IMR-90 (cell line): ENCODE measurements around the gene CEP57L1. TPM values are rescaled to one million over a fixed set of nuclear protein-coding genes. Genes with fewer than 3 reads are reported as not detected.
A peak's percentile ranks its signal among the peaks of the same experiment; 100 is the strongest.

Experiments
- ATAC-seq: fragments of 200-7000 bp; cut with Tn5 transposase; 2 replicates; pipeline ENCODE4 v1.9.1; 2020; ENCODE audit warnings: low read depth, mild to moderate bottlenecking, moderate library complexity
- BruUV-seq: library from RNA; stranded (reverse); fragments of 400-500 nt; replicated peaks from 2 replicates; lab custom pipeline; 2021; lab: Mats Ljungman, UMichigan
- CTCF ChIA-PET: fragments of 300-600 bp; formaldehyde crosslinking; extraction: SDS; loops from one replicate; lab custom pipeline; 2021; ENCODE audit warnings: antibody characterized with exemption; lab: Yijun Ruan, JAX
- POLR2A ChIA-PET: fragments of 300-600 bp; sonication (Branson Sonifier 250); formaldehyde crosslinking; loops from one replicate; lab custom pipeline; 2022; ENCODE audit warnings: antibody characterized with exemption; ENCODE audit not compliant: unreplicated experiment; lab: Charles Lee
- DNase-seq: peaks from one replicate; pipeline ENCODE4 v3.0.0; 2013
- H2AFZ ChIP-seq: replicated peaks from 2 replicates; pipeline ENCODE3; 2013; ENCODE audit warnings: low read length, mild to moderate bottlenecking; ENCODE audit not compliant: poor library complexity
- H2AK5ac ChIP-seq: 2 replicates; pipeline ENCODE4 v1.6.1; 2013; ENCODE audit warnings: low read depth, low read length, inconsistent platforms
- H2AK9ac ChIP-seq: replicated peaks from 2 replicates; pipeline ENCODE3; 2013; ENCODE audit warnings: mild to moderate bottlenecking, low read depth, low read length, moderate library complexity; ENCODE audit not compliant: poor library complexity
- H2BK120ac ChIP-seq: 2 replicates; pipeline ENCODE4 v1.6.1; 2013; ENCODE audit warnings: low read depth, low read length, inconsistent platforms
- H2BK15ac ChIP-seq: 3 replicates; pipeline ENCODE4 v1.6.1; 2013; ENCODE audit warnings: low read depth, low read length, inconsistent platforms
- H2BK20ac ChIP-seq: 2 replicates; pipeline ENCODE4 v1.6.1; 2013; ENCODE audit warnings: low read depth, mild to moderate bottlenecking, inconsistent platforms, low read length, moderate library complexity
- H2BK5ac ChIP-seq: 2 replicates; pipeline ENCODE4 v1.6.1; 2013; ENCODE audit warnings: mild to moderate bottlenecking, low read depth, low read length, inconsistent platforms; ENCODE audit not compliant: poor library complexity, severe bottlenecking
- H3K14ac ChIP-seq: replicated peaks from 2 replicates; pipeline ENCODE4 v1.6.1; 2013; ENCODE audit warnings: low read depth, low read length, inconsistent platforms
- H3K18ac ChIP-seq: 2 replicates; pipeline ENCODE4 v1.6.1; 2013; ENCODE audit warnings: low read depth, low read length, control low read depth
- H3K23ac ChIP-seq: 2 replicates; pipeline ENCODE4 v1.6.1; 2013; ENCODE audit warnings: low read depth, low read length, inconsistent platforms
- H3K27ac ChIP-seq: 2 replicates; pipeline ENCODE4 v1.5.1; 2013; ENCODE audit warnings: mild to moderate bottlenecking, control low read depth, low read length; ENCODE audit not compliant: insufficient read depth
- H3K27me3 ChIP-seq: 2 replicates; pipeline ENCODE4 v1.6.1; 2013; ENCODE audit warnings: low read length; ENCODE audit not compliant: control insufficient read depth, insufficient read depth
- H3K36me3 ChIP-seq: 2 replicates; pipeline ENCODE4 v1.6.1; 2013; ENCODE audit warnings: low read length, mixed read lengths; ENCODE audit not compliant: control insufficient read depth, insufficient read depth
- H3K4ac ChIP-seq: 2 replicates; pipeline ENCODE4 v1.6.1; 2013; ENCODE audit warnings: low read depth, low read length, inconsistent platforms
- H3K4me1 ChIP-seq: 2 replicates; pipeline ENCODE4 v1.6.1; 2013; ENCODE audit warnings: low read length, mixed read lengths; ENCODE audit not compliant: control insufficient read depth, insufficient read depth
- H3K4me2 ChIP-seq: 2 replicates; pipeline ENCODE4 v1.6.1; 2013; ENCODE audit warnings: low read depth, mild to moderate bottlenecking, control low read depth, low read length, moderate library complexity
- H3K4me3 ChIP-seq: 2 replicates; pipeline ENCODE4 v1.5.1; 2013; ENCODE audit warnings: low read depth, mild to moderate bottlenecking, control low read depth, low read length, moderate library complexity; ENCODE audit not compliant: insufficient read depth
- H3K56ac ChIP-seq: 2 replicates; pipeline ENCODE4 v1.6.1; 2013; ENCODE audit warnings: low read length, inconsistent platforms; ENCODE audit not compliant: insufficient read depth; ENCODE audit errors: extremely low read depth
- H3K79me1 ChIP-seq, 2 experiments: 2 replicates each; pipeline ENCODE4 v1.6.1; 2013; ENCODE audit warnings: low read length in 2 of 2, inconsistent platforms in 1 of 2, low read depth in 1 of 2
- H3K9ac ChIP-seq: 2 replicates; pipeline ENCODE4 v1.6.1; 2013; ENCODE audit warnings: low read depth, low read length, control low read depth
- H3K9me1 ChIP-seq: 2 replicates; pipeline ENCODE4 v1.6.1; 2013; ENCODE audit warnings: low read length, inconsistent platforms; ENCODE audit not compliant: insufficient read depth
- H3K9me3 ChIP-seq: 2 replicates; pipeline ENCODE4 v1.6.1; 2013; ENCODE audit warnings: low read length; ENCODE audit not compliant: control insufficient read depth, insufficient read depth
- H4K20me1 ChIP-seq: 2 replicates; pipeline ENCODE4 v1.6.1; 2013; ENCODE audit warnings: low read length, inconsistent platforms; ENCODE audit not compliant: insufficient read depth
- H4K5ac ChIP-seq: 2 replicates; pipeline ENCODE4 v1.6.1; 2013; ENCODE audit warnings: mild to moderate bottlenecking, low read depth, low read length, control low read depth
- H4K8ac ChIP-seq, 2 experiments: 2 replicates each; pipeline ENCODE4 v1.6.1; 2013; ENCODE audit warnings: low read depth in 2 of 2, low read length in 2 of 2, control low read depth in 1 of 2, inconsistent platforms in 1 of 2
- H4K91ac ChIP-seq: 2 replicates; pipeline ENCODE4 v1.6.1; 2013; ENCODE audit warnings: low read depth, low read length, inconsistent platforms; ENCODE audit not compliant: insufficient read depth
- CHD1 ChIP-seq: IDR thresholded peaks from 2 replicates; pipeline ENCODE4 v1.6.1; 2012; ENCODE audit warnings: low read depth, low read length, improper control_type of control experiment
- MAZ ChIP-seq: IDR thresholded peaks from 2 replicates; pipeline ENCODE4 v1.6.1; 2012; ENCODE audit warnings: low read depth, mild to moderate bottlenecking, low read length, improper control_type of control experiment, moderate library complexity, borderline replicate concordance
- MXI1 ChIP-seq: IDR thresholded peaks from 2 replicates; pipeline ENCODE4 v1.6.1; 2012; ENCODE audit warnings: low read depth, mild to moderate bottlenecking, low read length, moderate library complexity, borderline replicate concordance
- POLR2A ChIP-seq: IDR thresholded peaks from 2 replicates; pipeline ENCODE4 v1.6.1; 2012; ENCODE audit warnings: mild to moderate bottlenecking, low read depth, low read length
- RAD21 ChIP-seq: IDR thresholded peaks from 2 replicates; pipeline ENCODE4 v1.6.1; 2012; ENCODE audit warnings: low read length, improper control_type of control experiment
- RCOR1 ChIP-seq: IDR thresholded peaks from 2 replicates; pipeline ENCODE4 v1.6.1; 2012; ENCODE audit warnings: mild to moderate bottlenecking, low read length, improper control_type of control experiment; ENCODE audit not compliant: insufficient replicate concordance
- RFX5 ChIP-seq: IDR thresholded peaks from 2 replicates; pipeline ENCODE4 v1.8.0; 2012; ENCODE audit warnings: low read depth, mild to moderate bottlenecking, low read length, moderate library complexity
- SMC3 ChIP-seq: fragments of 150-350 bp; IDR thresholded peaks from 2 replicates; pipeline ENCODE4 v1.6.1; 2016; ENCODE audit warnings: low read depth, mild to moderate bottlenecking, antibody characterized with exemption, low read length, moderate library complexity
- WGBS, 2 experiments: methylation state at CpG; one replicate each; pipeline versions ENCODE4 v1.1.5 to v1.1.7; 2013; ENCODE audit warnings: missing lambda C conversion rate in 2 of 2; ENCODE audit not compliant: insufficient read length in 1 of 2; ENCODE audit errors: extremely low coverage in 2 of 2; 5-methylcytosine and 5-hydroxymethylcytosine counted together
- dilution Hi-C: fragments of 300-500 bp; cut with HindIII; formaldehyde crosslinking; loops from one replicate; pipeline ENCODE4 v1.14.3; 2018; ENCODE audit warnings: low sequenced_read_pairs; ENCODE audit not compliant: unreplicated experiment
- in situ Hi-C: fragments of 300-500 bp; cut with MboI; formaldehyde crosslinking; loops from 3 replicates; pipeline ENCODE4 v1.14.3; 2019; ENCODE audit warnings: low sequenced_read_pairs, inconsistent platforms, mixed read lengths
- intact Hi-C: fragments of 100-400 bp; cut with micrococcal nuclease; formaldehyde crosslinking; loops from 2 replicates; pipeline ENCODE4 v1.10.0; 2022
- polyA plus RNA-seq, 3 experiments: library from polyadenylated mRNA; depleted of rRNA; stranded (reverse); fragments of >200 nt; gene quantifications; 2 replicates each; pipeline ENCODE4 v1.2.3, GENCODE V29; 2012; ENCODE audit warnings: low replicate concordance in 1 of 3
- total RNA-seq: library from RNA; depleted of rRNA; stranded (reverse); fragments of >200 nt; gene quantifications from 2 replicates; pipeline ENCODE4 v1.2.3, GENCODE V29; 2012
- TF ChIP-seq, protein P1 (sequence below): fragments of 150-350 bp; IDR thresholded peaks from 2 replicates; pipeline ENCODE4 v1.6.1; 2017; ENCODE audit warnings: mild to moderate bottlenecking, antibody characterized with exemption, low read length, low read depth
- TF ChIP-seq, protein P2 (sequence below): conservative IDR thresholded peaks from 2 replicates; pipeline ENCODE4 v1.5.1; 2012; ENCODE audit warnings: mild to moderate bottlenecking, low read depth, low read length, improper control_type of control experiment

The CEP57L1 gene
- total and polyA plus RNA-seq, 2 of the 4 experiments (the other 2 are of a cell fraction), result 10.3 to 21.9 TPM

DNA sequence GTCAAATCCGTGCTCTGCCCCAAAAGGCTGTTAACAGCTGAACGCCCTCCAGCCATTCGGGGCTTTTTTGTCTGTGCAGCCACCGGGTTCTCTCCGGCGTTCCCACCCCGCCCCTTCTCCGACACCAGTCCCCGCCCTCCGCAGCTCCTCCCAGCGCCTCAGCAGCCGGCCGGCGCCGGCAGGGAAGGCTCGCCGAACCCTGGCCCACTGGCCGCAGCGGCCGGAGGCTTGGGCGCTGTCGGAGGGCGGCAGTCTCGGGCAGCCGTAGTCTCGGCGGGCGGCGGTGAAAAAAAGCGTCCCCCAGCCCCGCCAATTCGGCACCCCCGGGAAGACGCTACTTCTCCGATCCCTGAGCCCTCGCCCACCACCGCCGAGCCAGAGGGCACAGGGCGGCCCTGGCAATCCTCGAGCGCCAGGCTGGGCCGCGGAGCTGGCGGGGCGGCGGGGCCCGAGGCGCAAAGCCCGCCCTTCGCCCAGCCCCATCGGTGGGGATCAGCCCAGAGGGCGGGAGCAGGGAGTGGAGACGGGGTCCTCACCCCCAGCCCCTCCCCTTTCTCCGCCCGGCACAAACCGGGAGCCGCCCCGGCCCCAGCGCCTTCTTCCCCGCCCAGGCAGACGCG is 781 bp upstream of the CEP57L1 start, which contains the start of gene SESN1:
TSS of gene SESN1 (minus strand) at position 431 of the 620 bp plus-strand sequence. CDS start 773 bp downstream, outside the sequence.
- no TSS peak for BruUV-seq
- TF ChIP-seq RAD21, result peak; percentile 12; the same call in 1 of the 2 replicates
- 0 out of 2 replicates have a peak, but pooled peaks have one; percentile 38 for TF ChIP-seq CHD1
- TF ChIP-seq, protein P1, sequence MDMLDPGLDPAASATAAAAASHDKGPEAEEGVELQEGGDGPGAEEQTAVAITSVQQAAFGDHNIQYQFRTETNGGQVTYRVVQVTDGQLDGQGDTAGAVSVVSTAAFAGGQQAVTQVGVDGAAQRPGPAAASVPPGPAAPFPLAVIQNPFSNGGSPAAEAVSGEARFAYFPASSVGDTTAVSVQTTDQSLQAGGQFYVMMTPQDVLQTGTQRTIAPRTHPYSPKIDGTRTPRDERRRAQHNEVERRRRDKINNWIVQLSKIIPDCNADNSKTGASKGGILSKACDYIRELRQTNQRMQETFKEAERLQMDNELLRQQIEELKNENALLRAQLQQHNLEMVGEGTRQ, result no peak
- TF ChIP-seq, protein P2, sequence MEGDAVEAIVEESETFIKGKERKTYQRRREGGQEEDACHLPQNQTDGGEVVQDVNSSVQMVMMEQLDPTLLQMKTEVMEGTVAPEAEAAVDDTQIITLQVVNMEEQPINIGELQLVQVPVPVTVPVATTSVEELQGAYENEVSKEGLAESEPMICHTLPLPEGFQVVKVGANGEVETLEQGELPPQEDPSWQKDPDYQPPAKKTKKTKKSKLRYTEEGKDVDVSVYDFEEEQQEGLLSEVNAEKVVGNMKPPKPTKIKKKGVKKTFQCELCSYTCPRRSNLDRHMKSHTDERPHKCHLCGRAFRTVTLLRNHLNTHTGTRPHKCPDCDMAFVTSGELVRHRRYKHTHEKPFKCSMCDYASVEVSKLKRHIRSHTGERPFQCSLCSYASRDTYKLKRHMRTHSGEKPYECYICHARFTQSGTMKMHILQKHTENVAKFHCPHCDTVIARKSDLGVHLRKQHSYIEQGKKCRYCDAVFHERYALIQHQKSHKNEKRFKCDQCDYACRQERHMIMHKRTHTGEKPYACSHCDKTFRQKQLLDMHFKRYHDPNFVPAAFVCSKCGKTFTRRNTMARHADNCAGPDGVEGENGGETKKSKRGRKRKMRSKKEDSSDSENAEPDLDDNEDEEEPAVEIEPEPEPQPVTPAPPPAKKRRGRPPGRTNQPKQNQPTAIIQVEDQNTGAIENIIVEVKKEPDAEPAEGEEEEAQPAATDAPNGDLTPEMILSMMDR, result no peak
- peak; percentile 67; the same call in 1 of the 2 replicates for TF ChIP-seq MXI1
- peak; percentile 93 for TF ChIP-seq POLR2A
- no peak for TF ChIP-seq SMC3
- TF ChIP-seq RCOR1, result no peak
- peak; percentile 90; the same call in 1 of the 2 replicates for TF ChIP-seq MAZ
- TF ChIP-seq RFX5, result no peak

More for the DNA sequence above, 781 bp upstream of the CEP57L1 start, which contains the start of gene SESN1:
- H3K4ac ChIP-seq, result peak within 1 kb of the TSS; percentile 84
- H3K27ac ChIP-seq, result peak within 1 kb of the TSS; percentile 89
- H3K79me1 ChIP-seq, result peaks cover 35 to 69% of the 10 kb centered on the region in 2 experiments
- peak within 1 kb of the TSS; percentile 83 for H4K91ac ChIP-seq
- in situ Hi-C loops (no loop called here), dilution Hi-C loops (no loop called here), intact Hi-C loops (loop anchor here (1.0 to 5.0 kb wide), 3 partner anchors 288 to 534 kb away; partner anchors contain the start of genes CD164, FOXO3 and ZBTB24)
- H4K5ac ChIP-seq, result peak within 1 kb of the TSS; percentile 82
- peak within 1 kb of the TSS; percentile 71 for H3K18ac ChIP-seq
- H4K8ac ChIP-seq, result peak within 1 kb of the TSS; percentile 90 to 97
- peak within 1 kb of the TSS; percentile 93 for H3K9ac ChIP-seq
- H2AK9ac ChIP-seq, result peak within 1 kb of the TSS; percentile 73
- peak within 1 kb of the TSS; percentile 62; the same call in 1 of the 2 replicates for H2AK5ac ChIP-seq
- ChIA-PET CTCF (interaction anchor here (0.7 kb wide), 2 partner anchors 13 to 944 kb away, joined by 3 read pairs; no protein-coding TSS in a partner anchor), POLR2A (interaction anchor here (0.6 to 0.9 kb wide), 3 partner anchors 14 to 534 kb away, joined by 3 read pairs; no protein-coding TSS in a partner anchor)
- peak within 1 kb of the TSS; percentile 95 for H2AFZ ChIP-seq
- H3K23ac ChIP-seq, result peak within 1 kb of the TSS; percentile 95
- H3K4me1 ChIP-seq, result peaks cover 3% of the 10 kb centered on the region; the same call in 1 of the 2 replicates
- H3K4me3 ChIP-seq, result peak within 1 kb of the TSS; percentile 76
- ATAC-seq (peak; percentile 92), DNase-seq (peak; percentile 89)
- H3K9me1 ChIP-seq, result peaks cover 5% of the 10 kb centered on the region; the same call in 1 of the 2 replicates
- H2BK20ac ChIP-seq, result peak within 1 kb of the TSS; percentile 73
- peak within 1 kb of the TSS; percentile 99 for H3K56ac ChIP-seq
- 1% methylated on average over 14 of the region's 62 CpGs; no CpG with 5 or more reads in 1 of the 2 experiments for WGBS, 2 experiments
- peak within 1 kb of the TSS; percentile 89 for H2BK5ac ChIP-seq
- H3K14ac ChIP-seq, result peak within 1 kb of the TSS; percentile 97
- H2BK15ac ChIP-seq, result peak within 1 kb of the TSS; percentile 92; the same call in 2 of the 3 replicates
- peaks cover 7% of the 10 kb centered on the region; the same call in 1 of the 2 replicates for H4K20me1 ChIP-seq
- no peaks in the 10 kb centered on the region for H3K27me3 ChIP-seq
- H3K9me3 ChIP-seq, result no peaks in the 10 kb centered on the region
- peak within 1 kb of the TSS; percentile 84 for H2BK120ac ChIP-seq
- H3K4me2 ChIP-seq, result peak within 1 kb of the TSS; percentile 100
- H3K36me3 ChIP-seq, result no peaks in the 10 kb centered on the region
